T-helper 2 cell treated with Interferon-gamma antibody and Interleukin-4, amounts not matched to agents 5 μg/mL and 100 μg/mL, for 36 hours (primary cell): ENCODE measurements around the gene FAM171A1.
"Not testable (repeated sequence)": the region's sequence is repeated elsewhere in the genome, so short reads cannot be mapped to it uniquely, and the experiment has no call there.

ENCODE experiments used
- DNase-seq: peaks from one replicate; pipeline ENCODE4 v3.0.0; 2021; ENCODE audit warnings: low spot score
- H3K27ac Mint-ChIP-seq: one replicate; pipeline ENCODE4 v1.8.0; 2021; ENCODE audit warnings: mild to moderate bottlenecking, mixed read lengths
- H3K27me3 Mint-ChIP-seq: one replicate; pipeline ENCODE4 v1.8.0; 2021; ENCODE audit warnings: low read depth, mixed read lengths
- H3K36me3 Mint-ChIP-seq: one replicate; pipeline ENCODE4 v1.8.0; 2021; ENCODE audit warnings: low read depth, mixed read lengths
- H3K4me1 Mint-ChIP-seq: one replicate; pipeline ENCODE4 v1.8.0; 2021; ENCODE audit warnings: low read depth, mixed read lengths
- H3K4me3 Mint-ChIP-seq: one replicate; pipeline ENCODE4 v1.8.0; 2022; ENCODE audit warnings: mild to moderate bottlenecking, moderate library complexity, mixed read lengths
- H3K9me3 Mint-ChIP-seq: one replicate; pipeline ENCODE4 v1.8.0; 2021; ENCODE audit warnings: mixed read lengths

FAM171A1 gene

DNA sequence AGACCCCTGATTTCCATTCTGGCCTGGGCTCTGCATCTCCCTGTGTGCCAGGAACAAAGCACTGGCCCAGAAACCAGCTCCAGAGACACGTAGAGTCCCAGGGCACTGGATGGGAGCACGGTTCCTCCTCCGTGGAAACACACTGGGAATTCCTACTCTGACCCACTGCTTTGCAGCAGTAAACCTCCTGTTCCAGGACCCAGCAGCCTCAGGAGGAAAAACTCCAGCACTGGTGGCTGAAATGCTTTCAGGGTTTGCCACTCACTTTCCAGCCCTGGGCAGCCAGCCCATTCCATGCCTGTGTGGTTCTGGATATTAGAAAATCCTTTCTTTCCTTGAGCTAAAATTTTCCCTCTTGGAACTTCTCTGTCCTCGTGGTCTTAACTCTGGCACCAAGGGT, 58.0 kb downstream of the FAM171A1 start:
- Mint-ChIP-seq H3K4me3 (no peak overlapping the region), H3K36me3 (no peaks in the 10 kb centered on the region)

DNA sequence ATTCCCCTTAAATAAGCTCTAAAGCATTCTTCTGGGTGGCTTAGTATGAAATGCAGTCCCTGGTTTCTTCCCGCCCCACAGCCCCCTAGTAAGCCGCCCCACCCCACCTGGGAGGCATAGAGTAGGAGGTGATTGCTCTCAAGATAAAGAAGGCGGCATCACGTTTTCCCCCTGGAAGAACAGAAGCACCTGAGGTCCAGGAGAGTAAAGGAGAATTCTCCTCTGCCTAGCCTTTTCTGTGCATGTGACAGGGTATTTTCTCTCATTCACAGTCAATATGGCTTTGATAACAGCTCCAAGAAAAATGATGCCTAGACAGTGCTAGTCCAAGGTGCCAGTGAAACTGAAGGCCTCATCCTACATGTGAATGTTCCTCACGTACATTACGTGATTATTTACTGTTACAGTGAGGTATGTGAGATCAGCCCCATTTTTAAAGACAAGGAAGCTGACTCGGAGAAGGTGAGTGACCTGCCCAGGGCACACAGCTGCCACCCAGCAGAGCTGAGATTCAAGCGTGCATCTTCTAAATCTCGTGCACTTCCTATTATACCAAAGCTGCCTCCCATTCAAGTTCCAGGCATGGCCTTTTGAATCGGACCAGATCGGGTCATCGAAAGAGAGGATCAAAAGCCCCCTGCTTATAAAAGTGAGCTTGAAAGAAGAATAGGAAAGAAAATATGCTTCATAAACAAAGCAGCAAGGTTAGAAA, 59.4 kb downstream of the FAM171A1 start:
- Mint-ChIP-seq H3K9me3 (no peaks in the 10 kb centered on the region), H3K4me1 (peaks cover 2% of the 10 kb centered on the region), H3K27ac (no peak overlapping the region), H3K27me3 (peaks cover 6% of the 10 kb centered on the region), H3K4me3 (no peak overlapping the region), H3K36me3 (no peaks in the 10 kb centered on the region)
- DNase-seq, result no peak

More for the DNA sequence above, 58.0 kb downstream of the FAM171A1 start:
- DNase-seq, result no peak
- Mint-ChIP-seq H3K9me3 (no peaks in the 10 kb centered on the region), H3K27ac (no peak overlapping the region), H3K4me1 (peaks cover 2% of the 10 kb centered on the region), H3K27me3 (peaks cover 5% of the 10 kb centered on the region)

DNA sequence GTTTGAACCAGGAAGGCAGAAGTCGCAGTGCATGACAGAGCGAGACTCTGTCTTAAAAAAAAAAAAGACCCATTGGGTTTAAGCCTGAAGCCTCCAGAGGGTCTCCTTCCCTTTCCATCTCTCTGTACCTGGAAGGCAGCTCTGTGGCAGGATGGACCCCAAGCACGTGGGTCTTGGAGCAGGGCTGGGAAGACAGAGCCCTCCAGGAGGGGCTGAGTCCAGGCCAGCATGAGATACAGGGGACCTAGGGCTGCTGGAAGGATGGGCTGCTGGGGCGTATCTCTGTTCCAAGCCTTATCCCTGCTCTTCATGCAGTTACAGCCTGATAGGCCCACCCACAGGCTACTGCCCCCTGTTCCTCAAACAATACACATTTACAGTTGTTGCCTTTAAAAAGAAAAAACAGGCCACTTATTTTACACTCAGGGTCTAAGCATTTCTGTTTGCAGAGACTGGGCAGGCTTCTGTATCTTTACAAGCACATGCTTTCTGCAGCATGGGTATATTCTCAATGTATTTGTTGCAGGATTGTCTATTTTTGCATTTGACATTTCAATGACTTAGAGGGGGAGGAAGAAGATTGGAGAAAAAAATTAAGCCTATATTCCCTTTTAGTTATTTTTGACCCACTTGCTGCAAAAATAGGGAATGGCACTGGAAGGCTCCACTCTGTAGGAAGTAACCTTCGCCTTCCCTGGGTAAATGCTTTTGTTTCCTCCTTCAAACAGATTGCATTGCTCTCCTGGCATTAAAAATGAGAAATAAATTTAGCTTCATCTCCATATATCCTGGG, 60.1 kb downstream of the FAM171A1 start:
- Mint-ChIP-seq H3K36me3 (no peaks in the 10 kb centered on the region), H3K4me1 (peaks cover 2% of the 10 kb centered on the region), H3K27me3 (peaks cover 6% of the 10 kb centered on the region), H3K27ac (no peak overlapping the region), H3K9me3 (no peaks in the 10 kb centered on the region), H3K4me3 (no peak overlapping the region)
- no peak for DNase-seq

DNA sequence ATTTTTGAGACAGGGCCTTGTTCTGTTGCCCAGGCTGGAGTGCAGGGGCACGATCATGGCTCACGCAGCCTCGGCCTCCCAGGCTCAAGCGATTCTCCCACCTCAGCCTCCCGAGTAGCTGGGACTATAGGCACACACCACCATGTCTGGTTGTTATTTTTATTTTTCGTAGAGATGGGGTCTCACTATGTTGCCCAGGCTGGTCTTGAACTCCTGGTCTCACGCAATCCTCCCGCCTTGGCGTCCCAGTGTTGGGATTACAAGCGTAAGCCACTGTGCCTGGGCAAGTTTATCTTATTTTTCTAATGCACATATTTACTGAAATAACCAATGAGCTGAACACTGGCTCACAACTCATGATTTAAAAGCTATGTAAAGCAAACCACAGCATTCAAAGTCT, 61.9 kb downstream of the FAM171A1 start:
- H3K4me3 Mint-ChIP-seq, result no peak overlapping the region
- H3K27me3 Mint-ChIP-seq, result peaks cover 10% of the 10 kb centered on the region
- no peaks in the 10 kb centered on the region for H3K9me3 Mint-ChIP-seq
- no peak overlapping the region for H3K27ac Mint-ChIP-seq
- H3K36me3 Mint-ChIP-seq, result no peaks in the 10 kb centered on the region
- peaks cover 2% of the 10 kb centered on the region for H3K4me1 Mint-ChIP-seq
- DNase-seq, result no peak

DNA sequence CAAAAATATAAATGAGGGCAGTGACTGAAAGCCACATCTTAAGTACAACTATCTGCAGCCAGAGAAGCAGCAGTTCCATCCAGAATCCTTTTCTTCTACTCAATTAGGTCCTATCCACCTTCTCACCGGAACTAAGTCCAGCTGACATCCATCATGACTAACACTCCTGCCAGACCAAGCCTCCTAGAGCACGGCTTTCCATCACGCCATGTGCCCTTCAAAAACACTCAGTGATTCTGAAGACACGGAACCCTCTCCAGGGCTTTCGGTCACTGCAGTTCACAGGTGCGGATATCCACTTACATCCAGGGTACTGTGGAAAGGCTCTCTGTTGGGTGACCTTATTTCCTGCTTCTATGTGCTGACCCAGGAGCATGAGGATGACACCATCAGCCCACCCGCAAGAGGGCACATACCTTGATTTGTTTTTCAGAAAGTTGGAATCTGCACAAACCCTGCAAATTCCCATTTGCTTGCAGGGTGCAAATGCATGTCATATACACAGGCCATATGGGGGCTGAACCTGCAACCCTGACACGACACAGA, 64.3 kb downstream of the FAM171A1 start:
- H3K4me3 Mint-ChIP-seq, result no peak overlapping the region
- H3K27ac Mint-ChIP-seq, result no peak overlapping the region
- H3K36me3 Mint-ChIP-seq, result no peaks in the 10 kb centered on the region
- no peaks in the 10 kb centered on the region for H3K9me3 Mint-ChIP-seq
- H3K27me3 Mint-ChIP-seq, result peaks cover 10% of the 10 kb centered on the region
- DNase-seq, result no peak
- H3K4me1 Mint-ChIP-seq, result no peaks in the 10 kb centered on the region

DNA sequence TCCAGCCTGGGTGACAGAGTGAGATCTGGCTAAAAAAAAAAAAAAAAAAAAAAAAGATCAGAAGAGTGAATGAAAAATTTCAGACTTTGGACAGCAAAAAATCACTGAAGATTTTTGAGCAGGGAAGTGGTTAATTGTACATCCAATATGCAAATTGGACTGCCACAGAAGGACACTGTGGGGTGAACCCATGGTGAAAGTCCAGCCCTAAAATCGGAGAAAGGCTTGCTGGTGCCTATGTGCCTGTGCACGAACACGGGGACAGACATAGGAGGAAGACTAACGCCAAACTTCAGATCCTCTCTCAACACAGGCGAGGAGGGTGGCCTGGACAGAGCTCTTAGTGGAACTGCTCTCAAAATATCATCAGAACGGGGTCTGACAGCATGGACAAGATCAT, 65.5 kb downstream of the FAM171A1 start:
- H3K9me3 Mint-ChIP-seq, result no peaks in the 10 kb centered on the region
- H3K27me3 Mint-ChIP-seq, result peaks cover 10% of the 10 kb centered on the region
- no peaks in the 10 kb centered on the region for H3K4me1 Mint-ChIP-seq

DNA sequence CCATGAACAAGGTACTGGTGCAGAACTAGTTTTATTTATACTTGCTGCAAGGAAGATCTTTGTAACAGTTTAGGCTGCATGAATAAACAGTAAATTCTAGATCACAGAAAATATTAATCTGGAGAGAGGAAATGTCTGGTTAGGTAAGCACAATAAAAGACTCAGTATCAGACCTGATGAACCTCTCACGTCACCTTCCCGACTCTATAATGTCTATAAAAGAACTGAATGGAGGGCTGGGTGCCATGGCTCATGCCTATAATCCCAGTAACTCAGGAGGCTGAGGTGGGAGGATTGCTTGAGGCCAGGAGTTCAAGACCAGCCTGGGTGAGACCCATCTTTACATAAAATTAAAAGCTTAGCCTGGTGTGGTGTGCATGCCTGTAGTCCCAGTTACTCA, 65.9 kb downstream of the FAM171A1 start:
- DNase-seq, result no peak
- Mint-ChIP-seq H3K9me3 (no peaks in the 10 kb centered on the region), H3K4me3 (no peak overlapping the region), H3K27me3 (peaks cover 8% of the 10 kb centered on the region), H3K27ac (no peak overlapping the region), H3K36me3 (no peaks in the 10 kb centered on the region), H3K4me1 (no peaks in the 10 kb centered on the region)

More for the DNA sequence above, 65.5 kb downstream of the FAM171A1 start:
- no peak for DNase-seq
- Mint-ChIP-seq H3K4me3 (no peak overlapping the region), H3K36me3 (no peaks in the 10 kb centered on the region), H3K27ac (no peak overlapping the region)

DNA sequence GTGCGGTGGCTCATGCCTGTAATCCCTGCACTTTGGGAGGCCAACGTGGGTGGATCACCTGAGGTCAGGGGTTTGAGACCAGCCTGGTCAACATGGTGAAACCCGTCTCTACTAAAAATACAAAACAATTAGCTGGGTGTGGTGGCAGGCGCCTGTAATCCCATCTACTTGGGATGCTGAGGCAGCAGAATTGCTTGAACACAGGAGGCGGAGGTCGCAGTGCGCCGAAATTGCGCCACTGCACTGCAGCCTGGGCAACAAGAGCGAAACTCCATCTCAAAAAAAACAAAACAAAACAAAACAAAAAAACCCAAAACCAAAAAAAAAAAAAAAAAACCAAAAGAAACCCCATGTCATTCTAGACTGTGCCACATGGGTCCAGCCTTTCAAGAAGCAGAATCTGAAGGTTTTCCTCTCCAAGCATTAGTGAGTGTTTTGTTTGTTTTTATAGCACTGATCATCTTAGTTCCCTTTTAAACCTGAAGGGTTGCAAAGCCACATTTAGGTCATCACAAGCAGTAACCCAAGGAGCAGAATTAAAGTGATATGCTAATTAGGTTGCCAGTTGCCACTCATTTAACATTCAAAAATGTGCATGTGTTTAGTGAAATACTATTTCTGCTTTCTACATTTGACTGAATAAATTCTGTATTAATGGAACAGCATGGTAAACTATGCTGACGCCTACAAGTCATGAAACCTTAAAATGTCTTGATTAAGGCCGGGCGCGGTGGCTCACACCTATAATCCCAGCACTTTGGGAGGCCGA, 68.7 kb downstream of the FAM171A1 start:
- not testable (repeated sequence) for DNase-seq, H3K4me3 Mint-ChIP-seq, H3K4me1 Mint-ChIP-seq, H3K9me3 Mint-ChIP-seq, H3K27ac Mint-ChIP-seq, H3K36me3 Mint-ChIP-seq, H3K27me3 Mint-ChIP-seq

DNA sequence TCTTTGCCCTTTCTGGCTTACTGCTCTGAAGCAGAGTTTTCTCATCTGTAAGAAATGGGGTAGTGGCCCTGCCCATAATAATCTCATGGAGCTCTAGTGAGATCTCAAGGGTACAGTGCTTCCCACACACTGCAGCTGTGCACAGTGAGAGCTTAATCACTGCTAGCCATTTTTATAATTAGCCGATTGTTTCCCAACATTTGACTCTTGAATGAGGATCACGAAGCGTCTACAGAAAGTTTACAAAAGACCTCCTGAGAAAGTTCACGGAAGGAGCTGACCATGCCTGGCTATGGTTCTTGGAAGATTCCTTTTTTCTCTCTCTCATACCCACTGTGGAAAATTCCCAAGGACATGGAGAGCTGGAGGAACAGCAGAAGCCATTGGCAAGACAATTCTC, 70.4 kb downstream of the FAM171A1 start:
- Mint-ChIP-seq H3K36me3 (no peaks in the 10 kb centered on the region), H3K4me1 (no peaks in the 10 kb centered on the region), H3K9me3 (no peaks in the 10 kb centered on the region), H3K27me3 (peaks cover 8% of the 10 kb centered on the region), H3K4me3 (no peak overlapping the region), H3K27ac (no peak overlapping the region)
- DNase-seq, result no peak

DNA sequence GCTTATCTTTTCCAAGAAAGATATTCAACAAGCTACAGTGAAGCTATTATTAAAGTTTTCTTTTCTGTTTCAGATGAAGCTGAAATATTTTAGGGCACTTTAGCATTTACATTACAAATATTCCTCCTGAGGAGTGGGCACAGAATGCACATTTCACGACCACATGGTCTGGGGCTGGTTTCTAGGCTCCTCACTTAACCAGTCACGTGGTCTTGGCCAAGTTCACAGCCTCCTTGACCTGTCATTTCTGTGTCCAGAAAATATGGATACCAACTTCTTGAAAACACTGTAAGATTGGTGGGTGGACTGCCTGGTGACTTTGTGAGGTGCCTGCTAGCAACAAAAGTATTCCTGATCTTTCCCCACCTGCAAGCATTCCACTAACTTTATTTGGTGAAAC, 70.9 kb downstream of the FAM171A1 start:
- Mint-ChIP-seq H3K4me1 (peaks cover 4% of the 10 kb centered on the region), H3K27ac (no peak overlapping the region), H3K4me3 (no peak overlapping the region), H3K27me3 (peaks cover 13% of the 10 kb centered on the region), H3K36me3 (no peaks in the 10 kb centered on the region), H3K9me3 (no peaks in the 10 kb centered on the region)
- no peak for DNase-seq

DNA sequence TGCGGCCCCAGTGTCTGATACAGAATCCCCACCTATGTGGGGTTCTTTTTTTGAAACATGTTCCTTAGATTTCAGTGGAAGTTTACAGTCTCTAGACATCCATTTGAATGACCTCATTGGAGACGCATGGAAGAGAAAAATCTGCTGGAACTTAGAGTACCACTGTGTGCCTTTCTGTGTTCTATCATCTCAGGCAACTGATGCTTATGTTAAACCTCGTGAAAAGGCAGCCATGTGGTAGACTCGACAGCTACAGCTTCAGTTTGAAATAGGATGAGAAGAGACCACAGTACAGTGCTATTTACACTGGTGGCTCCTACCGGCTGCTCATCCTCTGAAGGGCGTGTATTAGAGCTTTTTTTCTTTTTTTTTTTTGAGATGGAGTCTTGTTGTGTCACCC, 74.4 kb downstream of the FAM171A1 start:
- no peak for DNase-seq
- Mint-ChIP-seq H3K27ac (no peak overlapping the region), H3K4me3 (no peak overlapping the region), H3K36me3 (no peaks in the 10 kb centered on the region), H3K27me3 (peaks cover 16% of the 10 kb centered on the region), H3K4me1 (peaks cover 9% of the 10 kb centered on the region), H3K9me3 (no peaks in the 10 kb centered on the region)

DNA sequence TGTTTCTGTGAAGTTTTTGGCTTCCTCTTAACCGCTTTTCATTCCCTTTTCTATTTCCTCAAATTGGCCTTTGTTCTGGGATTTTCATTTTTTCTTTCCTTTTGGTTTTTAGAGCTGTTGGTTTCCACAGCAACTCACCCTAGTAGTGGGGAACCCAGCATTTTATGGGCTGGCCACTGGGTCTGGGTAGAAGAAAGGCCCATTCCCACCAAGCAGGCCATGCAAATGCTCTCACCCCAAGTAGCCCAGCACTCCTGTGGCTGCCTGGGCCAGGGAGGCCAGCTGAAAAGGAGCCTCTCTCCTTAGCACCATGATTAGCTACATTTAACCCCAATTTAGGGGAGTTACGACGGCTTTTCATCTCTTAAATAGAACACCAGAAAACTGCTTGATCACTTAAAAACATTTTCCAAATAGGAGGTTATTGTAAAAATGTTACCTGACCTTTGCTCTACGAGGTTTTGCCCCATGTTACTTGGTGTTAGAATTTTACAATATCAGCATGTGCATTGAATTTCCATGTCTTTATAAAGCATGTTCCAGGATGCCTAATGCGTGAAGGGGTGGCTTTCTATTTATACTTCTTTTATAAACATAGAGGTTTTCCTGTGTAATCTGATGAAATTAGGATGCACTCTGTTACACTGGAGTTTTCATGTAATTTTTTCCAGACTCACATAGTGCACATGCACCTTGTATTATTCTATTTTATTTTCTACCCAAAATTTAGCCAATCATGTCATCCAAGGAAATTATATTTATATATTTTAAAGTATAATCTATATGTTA, 75.4 kb downstream of the FAM171A1 start:
- no peak overlapping the region for H3K27ac Mint-ChIP-seq
- H3K9me3 Mint-ChIP-seq, result no peaks in the 10 kb centered on the region
- peaks cover 16% of the 10 kb centered on the region for H3K27me3 Mint-ChIP-seq
- DNase-seq, result no peak
- peaks cover 9% of the 10 kb centered on the region for H3K4me1 Mint-ChIP-seq
- H3K36me3 Mint-ChIP-seq, result no peaks in the 10 kb centered on the region
- no peak overlapping the region for H3K4me3 Mint-ChIP-seq
